ENCODE results near the gene C1QTNF8.

DNA sequence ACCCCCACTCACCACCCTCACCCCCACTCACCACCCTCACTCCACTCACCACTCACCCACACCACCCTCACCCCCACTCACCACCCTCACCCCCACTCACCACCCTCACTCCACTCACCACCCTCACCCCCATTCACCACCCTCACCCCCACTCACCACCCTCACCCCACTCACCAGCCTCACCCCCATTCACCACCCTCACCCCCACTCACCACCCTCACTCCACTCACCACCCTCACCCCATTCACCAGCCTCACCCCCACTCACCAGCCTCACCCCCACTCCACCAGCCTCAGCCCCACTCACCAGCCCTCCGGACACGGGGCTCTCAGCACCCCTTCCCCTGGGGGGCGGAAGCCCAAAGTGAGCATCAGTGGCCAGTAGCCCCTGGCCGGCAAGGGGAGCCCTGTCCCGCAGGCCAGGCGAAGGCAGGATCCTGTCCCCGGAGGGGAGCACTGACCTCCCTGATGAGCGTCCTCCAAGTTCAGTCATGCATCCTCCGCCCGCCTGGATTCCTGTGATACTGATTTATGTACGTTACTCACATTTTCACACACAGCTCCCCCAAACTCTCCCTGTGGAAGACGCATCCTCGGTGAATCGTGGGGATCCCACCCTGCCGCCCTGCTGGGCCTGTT lies 18.0 kb upstream of the C1QTNF8 start:
- no peak for TF ChIP-seq EZH2 (IDR thresholded peaks at IDR 0.05; ENCODE audit: insufficient read depth, poor library complexity, severe bottlenecking)
- no peak for TF ChIP-seq EZH2phosphoT487 (IDR thresholded peaks at IDR 0.05; ENCODE audit: insufficient read depth, low read depth)

Measured in GM23248 (cell line).